HEK293 (cell line): ENCODE results near the gene DUSP1.

Source experiments
- HOXA7 ChIP-seq: sonication (generic); formaldehyde crosslinking; IDR thresholded peaks from 2 replicates; pipeline ENCODE4 v1.8.1; 2022; ENCODE audit warnings: missing genetic modification reagents, borderline replicate concordance
- SP3 ChIP-seq: fragments of 450-650 bp; formaldehyde crosslinking; IDR thresholded peaks from 2 replicates; pipeline ENCODE4 v1.5.1; 2016; ENCODE audit warnings: missing biosample characterization, missing genetic modification characterization
- WT1 ChIP-seq: fragments of 450-650 bp; formaldehyde crosslinking; IDR thresholded peaks from 2 replicates; pipeline ENCODE4 v1.5.1; 2016; ENCODE audit warnings: missing biosample characterization, missing genetic modification characterization
- ZBTB1 ChIP-seq: fragments of 450-650 bp; formaldehyde crosslinking; IDR thresholded peaks from 2 replicates; pipeline ENCODE4 v1.5.1; 2016; ENCODE audit warnings: missing biosample characterization, missing genetic modification characterization
- ZNF133 ChIP-seq: fragments of 450-650 bp; formaldehyde crosslinking; IDR thresholded peaks from 2 replicates; pipeline ENCODE4 v1.5.1; 2016; ENCODE audit warnings: missing biosample characterization, missing genetic modification characterization
- ZNF211 ChIP-seq: fragments of 450-650 bp; formaldehyde crosslinking; IDR thresholded peaks from 2 replicates; pipeline ENCODE4 v1.5.1; 2016; ENCODE audit warnings: low read depth, missing biosample characterization, missing genetic modification characterization
- ZNF214 ChIP-seq: fragments of 450-650 bp; formaldehyde crosslinking; IDR thresholded peaks from 2 replicates; pipeline ENCODE4 v1.5.1; 2017; ENCODE audit warnings: missing biosample characterization, mild to moderate bottlenecking, missing genetic modification characterization, borderline replicate concordance
- ZNF350 ChIP-seq: fragments of 450-650 bp; formaldehyde crosslinking; IDR thresholded peaks from 2 replicates; pipeline ENCODE4 v1.5.0; 2017; ENCODE audit warnings: missing biosample characterization, mild to moderate bottlenecking, missing genetic modification characterization
- ZNF747 ChIP-seq: fragments of 450-650 bp; formaldehyde crosslinking; IDR thresholded peaks from 2 replicates; pipeline ENCODE4 v1.5.1; 2016; ENCODE audit warnings: missing biosample characterization, missing genetic modification characterization
- ZSCAN16 ChIP-seq: fragments of 450-650 bp; formaldehyde crosslinking; IDR thresholded peaks from 2 replicates; pipeline ENCODE4 v1.5.1; 2016; ENCODE audit warnings: missing biosample characterization, missing genetic modification characterization
- TF ChIP-seq, protein P1 (sequence below): fragments of 450-650 bp; formaldehyde crosslinking; IDR thresholded peaks from 2 replicates; pipeline ENCODE4 v1.5.1; 2016; ENCODE audit warnings: missing biosample characterization, missing genetic modification characterization
- TF ChIP-seq, protein P2 (sequence below): fragments of 450-650 bp; formaldehyde crosslinking; IDR thresholded peaks from 2 replicates; pipeline ENCODE4 v1.5.1; 2017; ENCODE audit warnings: missing biosample characterization, missing genetic modification characterization
- TF ChIP-seq, protein P3 (sequence below): fragments of 450-650 bp; formaldehyde crosslinking; IDR thresholded peaks from 2 replicates; pipeline ENCODE4 v1.5.1; 2016; ENCODE audit warnings: missing biosample characterization, missing genetic modification characterization
- TF ChIP-seq, protein P4 (sequence below): fragments of 450-650 bp; formaldehyde crosslinking; IDR thresholded peaks from 2 replicates; pipeline ENCODE4 v1.5.1; 2016; ENCODE audit warnings: missing biosample characterization, missing genetic modification characterization
- TF ChIP-seq, protein P5 (sequence below): fragments of 450-650 bp; formaldehyde crosslinking; IDR thresholded peaks from 2 replicates; pipeline ENCODE4 v1.5.1; 2016; ENCODE audit warnings: missing biosample characterization, missing genetic modification characterization, borderline replicate concordance
- TF ChIP-seq, protein P6 (sequence below): fragments of 450-650 bp; formaldehyde crosslinking; IDR thresholded peaks from 2 replicates; pipeline ENCODE4 v1.5.0; 2017; ENCODE audit warnings: missing biosample characterization, missing genetic modification characterization, borderline replicate concordance
- TF ChIP-seq, protein P7 (sequence below): fragments of 450-650 bp; formaldehyde crosslinking; IDR thresholded peaks from 2 replicates; pipeline ENCODE4 v1.5.1; 2017; ENCODE audit warnings: missing biosample characterization, missing genetic modification characterization

Gene DUSP1

DNA sequence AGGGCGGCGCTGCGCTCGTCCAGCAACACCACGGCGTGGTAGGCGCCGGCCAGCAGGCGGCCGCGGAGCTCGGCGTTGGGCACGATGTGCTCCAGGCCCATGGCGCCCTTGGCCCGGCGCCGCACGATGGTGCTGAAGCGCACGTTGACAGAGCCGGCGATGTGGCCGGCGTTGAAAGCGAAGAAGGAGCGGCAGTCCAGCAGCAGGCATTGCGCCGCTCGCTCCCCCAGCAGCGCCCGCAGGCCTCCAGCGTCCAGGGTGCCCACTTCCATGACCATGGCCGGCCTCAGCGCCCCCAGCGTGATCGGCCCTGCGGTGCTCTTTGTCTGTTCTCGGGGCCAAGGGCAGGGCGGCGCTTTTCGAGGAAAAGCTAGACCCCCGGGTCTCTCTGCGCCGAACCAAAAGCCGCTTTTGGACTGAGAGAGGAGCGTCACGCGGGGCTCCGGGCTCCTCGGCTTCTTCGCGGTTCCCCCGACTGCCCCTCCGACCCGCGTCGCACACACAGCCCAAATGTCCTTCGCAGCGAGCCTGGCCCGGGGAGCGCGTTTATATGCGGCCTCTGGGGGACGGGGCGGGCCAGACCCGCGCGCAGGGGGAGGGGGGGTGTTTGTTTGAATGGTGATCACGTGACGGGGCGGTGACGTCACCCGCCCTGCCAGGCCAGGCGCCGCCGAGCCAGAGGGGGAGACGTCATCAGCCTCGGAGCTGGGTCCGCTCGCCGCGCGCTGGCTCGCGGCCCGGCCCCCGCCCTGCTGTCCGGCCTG is at the start of gene DUSP1 (continued):
- TF ChIP-seq, protein P1, sequence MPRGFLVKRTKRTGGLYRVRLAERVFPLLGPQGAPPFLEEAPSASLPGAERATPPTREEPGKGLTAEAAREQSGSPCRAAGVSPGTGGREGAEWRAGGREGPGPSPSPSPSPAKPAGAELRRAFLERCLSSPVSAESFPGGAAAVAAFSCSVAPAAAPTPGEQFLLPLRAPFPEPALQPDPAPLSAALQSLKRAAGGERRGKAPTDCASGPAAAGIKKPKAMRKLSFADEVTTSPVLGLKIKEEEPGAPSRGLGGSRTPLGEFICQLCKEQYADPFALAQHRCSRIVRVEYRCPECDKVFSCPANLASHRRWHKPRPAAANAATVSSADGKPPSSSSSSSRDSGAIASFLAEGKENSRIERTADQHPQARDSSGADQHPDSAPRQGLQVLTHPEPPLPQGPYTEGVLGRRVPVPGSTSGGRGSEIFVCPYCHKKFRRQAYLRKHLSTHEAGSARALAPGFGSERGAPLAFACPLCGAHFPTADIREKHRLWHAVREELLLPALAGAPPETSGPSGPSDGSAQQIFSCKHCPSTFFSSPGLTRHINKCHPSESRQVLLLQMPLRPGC (tag by site-specific recombination), result no peak
- TF ChIP-seq WT1 (tag by site-specific recombination) (no peak), ZNF350 (tag by site-specific recombination) (no peak), ZSCAN16 (tag by site-specific recombination) (0 out of 2 replicates have a peak, but pooled peaks have one; percentile 31), ZNF747 (tag by site-specific recombination) (0 out of 2 replicates have a peak, but pooled peaks have one; percentile 48), HOXA7 (no peak), SP3 (peak; percentile 71), ZNF133 (tag by site-specific recombination) (no peak), ZBTB1 (tag by site-specific recombination) (no peak), ZNF211 (tag by site-specific recombination) (no peak), ZNF214 (no peak)
- TF ChIP-seq, protein P2, sequence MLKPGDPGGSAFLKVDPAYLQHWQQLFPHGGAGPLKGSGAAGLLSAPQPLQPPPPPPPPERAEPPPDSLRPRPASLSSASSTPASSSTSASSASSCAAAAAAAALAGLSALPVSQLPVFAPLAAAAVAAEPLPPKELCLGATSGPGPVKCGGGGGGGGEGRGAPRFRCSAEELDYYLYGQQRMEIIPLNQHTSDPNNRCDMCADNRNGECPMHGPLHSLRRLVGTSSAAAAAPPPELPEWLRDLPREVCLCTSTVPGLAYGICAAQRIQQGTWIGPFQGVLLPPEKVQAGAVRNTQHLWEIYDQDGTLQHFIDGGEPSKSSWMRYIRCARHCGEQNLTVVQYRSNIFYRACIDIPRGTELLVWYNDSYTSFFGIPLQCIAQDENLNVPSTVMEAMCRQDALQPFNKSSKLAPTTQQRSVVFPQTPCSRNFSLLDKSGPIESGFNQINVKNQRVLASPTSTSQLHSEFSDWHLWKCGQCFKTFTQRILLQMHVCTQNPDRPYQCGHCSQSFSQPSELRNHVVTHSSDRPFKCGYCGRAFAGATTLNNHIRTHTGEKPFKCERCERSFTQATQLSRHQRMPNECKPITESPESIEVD (tag by site-specific recombination), result peak; percentile 41; the same call in 1 of the 2 replicates
- TF ChIP-seq, protein P3, sequence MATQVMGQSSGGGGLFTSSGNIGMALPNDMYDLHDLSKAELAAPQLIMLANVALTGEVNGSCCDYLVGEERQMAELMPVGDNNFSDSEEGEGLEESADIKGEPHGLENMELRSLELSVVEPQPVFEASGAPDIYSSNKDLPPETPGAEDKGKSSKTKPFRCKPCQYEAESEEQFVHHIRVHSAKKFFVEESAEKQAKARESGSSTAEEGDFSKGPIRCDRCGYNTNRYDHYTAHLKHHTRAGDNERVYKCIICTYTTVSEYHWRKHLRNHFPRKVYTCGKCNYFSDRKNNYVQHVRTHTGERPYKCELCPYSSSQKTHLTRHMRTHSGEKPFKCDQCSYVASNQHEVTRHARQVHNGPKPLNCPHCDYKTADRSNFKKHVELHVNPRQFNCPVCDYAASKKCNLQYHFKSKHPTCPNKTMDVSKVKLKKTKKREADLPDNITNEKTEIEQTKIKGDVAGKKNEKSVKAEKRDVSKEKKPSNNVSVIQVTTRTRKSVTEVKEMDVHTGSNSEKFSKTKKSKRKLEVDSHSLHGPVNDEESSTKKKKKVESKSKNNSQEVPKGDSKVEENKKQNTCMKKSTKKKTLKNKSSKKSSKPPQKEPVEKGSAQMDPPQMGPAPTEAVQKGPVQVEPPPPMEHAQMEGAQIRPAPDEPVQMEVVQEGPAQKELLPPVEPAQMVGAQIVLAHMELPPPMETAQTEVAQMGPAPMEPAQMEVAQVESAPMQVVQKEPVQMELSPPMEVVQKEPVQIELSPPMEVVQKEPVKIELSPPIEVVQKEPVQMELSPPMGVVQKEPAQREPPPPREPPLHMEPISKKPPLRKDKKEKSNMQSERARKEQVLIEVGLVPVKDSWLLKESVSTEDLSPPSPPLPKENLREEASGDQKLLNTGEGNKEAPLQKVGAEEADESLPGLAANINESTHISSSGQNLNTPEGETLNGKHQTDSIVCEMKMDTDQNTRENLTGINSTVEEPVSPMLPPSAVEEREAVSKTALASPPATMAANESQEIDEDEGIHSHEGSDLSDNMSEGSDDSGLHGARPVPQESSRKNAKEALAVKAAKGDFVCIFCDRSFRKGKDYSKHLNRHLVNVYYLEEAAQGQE, result peak; percentile 86
- TF ChIP-seq, protein P4, sequence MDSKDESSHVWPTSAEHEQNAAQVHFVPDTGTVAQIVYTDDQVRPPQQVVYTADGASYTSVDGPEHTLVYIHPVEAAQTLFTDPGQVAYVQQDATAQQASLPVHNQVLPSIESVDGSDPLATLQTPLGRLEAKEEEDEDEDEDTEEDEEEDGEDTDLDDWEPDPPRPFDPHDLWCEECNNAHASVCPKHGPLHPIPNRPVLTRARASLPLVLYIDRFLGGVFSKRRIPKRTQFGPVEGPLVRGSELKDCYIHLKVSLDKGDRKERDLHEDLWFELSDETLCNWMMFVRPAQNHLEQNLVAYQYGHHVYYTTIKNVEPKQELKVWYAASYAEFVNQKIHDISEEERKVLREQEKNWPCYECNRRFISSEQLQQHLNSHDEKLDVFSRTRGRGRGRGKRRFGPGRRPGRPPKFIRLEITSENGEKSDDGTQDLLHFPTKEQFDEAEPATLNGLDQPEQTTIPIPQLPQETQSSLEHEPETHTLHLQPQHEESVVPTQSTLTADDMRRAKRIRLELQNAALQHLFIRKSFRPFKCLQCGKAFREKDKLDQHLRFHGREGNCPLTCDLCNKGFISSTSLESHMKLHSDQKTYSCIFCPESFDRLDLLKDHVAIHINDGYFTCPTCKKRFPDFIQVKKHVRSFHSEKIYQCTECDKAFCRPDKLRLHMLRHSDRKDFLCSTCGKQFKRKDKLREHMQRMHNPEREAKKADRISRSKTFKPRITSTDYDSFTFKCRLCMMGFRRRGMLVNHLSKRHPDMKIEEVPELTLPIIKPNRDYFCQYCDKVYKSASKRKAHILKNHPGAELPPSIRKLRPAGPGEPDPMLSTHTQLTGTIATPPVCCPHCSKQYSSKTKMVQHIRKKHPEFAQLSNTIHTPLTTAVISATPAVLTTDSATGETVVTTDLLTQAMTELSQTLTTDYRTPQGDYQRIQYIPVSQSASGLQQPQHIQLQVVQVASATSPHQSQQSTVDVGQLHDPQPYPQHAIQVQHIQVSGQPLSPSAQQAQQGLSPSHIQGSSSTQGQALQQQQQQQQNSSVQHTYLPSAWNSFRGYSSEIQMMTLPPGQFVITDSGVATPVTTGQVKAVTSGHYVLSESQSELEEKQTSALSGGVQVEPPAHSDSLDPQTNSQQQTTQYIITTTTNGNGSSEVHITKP (tag by site-specific recombination), result peak; percentile 33; the same call in 1 of the 2 replicates
- TF ChIP-seq, protein P5, sequence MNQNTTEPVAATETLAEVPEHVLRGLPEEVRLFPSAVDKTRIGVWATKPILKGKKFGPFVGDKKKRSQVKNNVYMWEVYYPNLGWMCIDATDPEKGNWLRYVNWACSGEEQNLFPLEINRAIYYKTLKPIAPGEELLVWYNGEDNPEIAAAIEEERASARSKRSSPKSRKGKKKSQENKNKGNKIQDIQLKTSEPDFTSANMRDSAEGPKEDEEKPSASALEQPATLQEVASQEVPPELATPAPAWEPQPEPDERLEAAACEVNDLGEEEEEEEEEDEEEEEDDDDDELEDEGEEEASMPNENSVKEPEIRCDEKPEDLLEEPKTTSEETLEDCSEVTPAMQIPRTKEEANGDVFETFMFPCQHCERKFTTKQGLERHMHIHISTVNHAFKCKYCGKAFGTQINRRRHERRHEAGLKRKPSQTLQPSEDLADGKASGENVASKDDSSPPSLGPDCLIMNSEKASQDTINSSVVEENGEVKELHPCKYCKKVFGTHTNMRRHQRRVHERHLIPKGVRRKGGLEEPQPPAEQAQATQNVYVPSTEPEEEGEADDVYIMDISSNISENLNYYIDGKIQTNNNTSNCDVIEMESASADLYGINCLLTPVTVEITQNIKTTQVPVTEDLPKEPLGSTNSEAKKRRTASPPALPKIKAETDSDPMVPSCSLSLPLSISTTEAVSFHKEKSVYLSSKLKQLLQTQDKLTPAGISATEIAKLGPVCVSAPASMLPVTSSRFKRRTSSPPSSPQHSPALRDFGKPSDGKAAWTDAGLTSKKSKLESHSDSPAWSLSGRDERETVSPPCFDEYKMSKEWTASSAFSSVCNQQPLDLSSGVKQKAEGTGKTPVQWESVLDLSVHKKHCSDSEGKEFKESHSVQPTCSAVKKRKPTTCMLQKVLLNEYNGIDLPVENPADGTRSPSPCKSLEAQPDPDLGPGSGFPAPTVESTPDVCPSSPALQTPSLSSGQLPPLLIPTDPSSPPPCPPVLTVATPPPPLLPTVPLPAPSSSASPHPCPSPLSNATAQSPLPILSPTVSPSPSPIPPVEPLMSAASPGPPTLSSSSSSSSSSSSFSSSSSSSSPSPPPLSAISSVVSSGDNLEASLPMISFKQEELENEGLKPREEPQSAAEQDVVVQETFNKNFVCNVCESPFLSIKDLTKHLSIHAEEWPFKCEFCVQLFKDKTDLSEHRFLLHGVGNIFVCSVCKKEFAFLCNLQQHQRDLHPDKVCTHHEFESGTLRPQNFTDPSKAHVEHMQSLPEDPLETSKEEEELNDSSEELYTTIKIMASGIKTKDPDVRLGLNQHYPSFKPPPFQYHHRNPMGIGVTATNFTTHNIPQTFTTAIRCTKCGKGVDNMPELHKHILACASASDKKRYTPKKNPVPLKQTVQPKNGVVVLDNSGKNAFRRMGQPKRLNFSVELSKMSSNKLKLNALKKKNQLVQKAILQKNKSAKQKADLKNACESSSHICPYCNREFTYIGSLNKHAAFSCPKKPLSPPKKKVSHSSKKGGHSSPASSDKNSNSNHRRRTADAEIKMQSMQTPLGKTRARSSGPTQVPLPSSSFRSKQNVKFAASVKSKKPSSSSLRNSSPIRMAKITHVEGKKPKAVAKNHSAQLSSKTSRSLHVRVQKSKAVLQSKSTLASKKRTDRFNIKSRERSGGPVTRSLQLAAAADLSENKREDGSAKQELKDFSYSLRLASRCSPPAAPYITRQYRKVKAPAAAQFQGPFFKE (tag by site-specific recombination), result no peak
- TF ChIP-seq, protein P6, sequence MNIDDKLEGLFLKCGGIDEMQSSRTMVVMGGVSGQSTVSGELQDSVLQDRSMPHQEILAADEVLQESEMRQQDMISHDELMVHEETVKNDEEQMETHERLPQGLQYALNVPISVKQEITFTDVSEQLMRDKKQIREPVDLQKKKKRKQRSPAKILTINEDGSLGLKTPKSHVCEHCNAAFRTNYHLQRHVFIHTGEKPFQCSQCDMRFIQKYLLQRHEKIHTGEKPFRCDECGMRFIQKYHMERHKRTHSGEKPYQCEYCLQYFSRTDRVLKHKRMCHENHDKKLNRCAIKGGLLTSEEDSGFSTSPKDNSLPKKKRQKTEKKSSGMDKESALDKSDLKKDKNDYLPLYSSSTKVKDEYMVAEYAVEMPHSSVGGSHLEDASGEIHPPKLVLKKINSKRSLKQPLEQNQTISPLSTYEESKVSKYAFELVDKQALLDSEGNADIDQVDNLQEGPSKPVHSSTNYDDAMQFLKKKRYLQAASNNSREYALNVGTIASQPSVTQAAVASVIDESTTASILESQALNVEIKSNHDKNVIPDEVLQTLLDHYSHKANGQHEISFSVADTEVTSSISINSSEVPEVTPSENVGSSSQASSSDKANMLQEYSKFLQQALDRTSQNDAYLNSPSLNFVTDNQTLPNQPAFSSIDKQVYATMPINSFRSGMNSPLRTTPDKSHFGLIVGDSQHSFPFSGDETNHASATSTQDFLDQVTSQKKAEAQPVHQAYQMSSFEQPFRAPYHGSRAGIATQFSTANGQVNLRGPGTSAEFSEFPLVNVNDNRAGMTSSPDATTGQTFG (tag by site-specific recombination), result no peak
- TF ChIP-seq, protein P7, sequence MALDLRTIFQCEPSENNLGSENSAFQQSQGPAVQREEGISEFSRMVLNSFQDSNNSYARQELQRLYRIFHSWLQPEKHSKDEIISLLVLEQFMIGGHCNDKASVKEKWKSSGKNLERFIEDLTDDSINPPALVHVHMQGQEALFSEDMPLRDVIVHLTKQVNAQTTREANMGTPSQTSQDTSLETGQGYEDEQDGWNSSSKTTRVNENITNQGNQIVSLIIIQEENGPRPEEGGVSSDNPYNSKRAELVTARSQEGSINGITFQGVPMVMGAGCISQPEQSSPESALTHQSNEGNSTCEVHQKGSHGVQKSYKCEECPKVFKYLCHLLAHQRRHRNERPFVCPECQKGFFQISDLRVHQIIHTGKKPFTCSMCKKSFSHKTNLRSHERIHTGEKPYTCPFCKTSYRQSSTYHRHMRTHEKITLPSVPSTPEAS (tag by site-specific recombination), result peak; percentile 11; the same call in 1 of the 2 replicates
